Trophoblast cell (in vitro differentiated cells and primary cell): ENCODE measurements around the gene CEP131.

Experiments used
- DNase-seq, 2 donors: peaks; one replicate each; pipeline ENCODE4 v3.0.0-alpha.2; 2016
- H2AFZ ChIP-seq: 2 replicates; pipeline ENCODE4 v1.6.1; 2013; ENCODE audit warnings: low read length, moderate library complexity, mild to moderate bottlenecking; ENCODE audit not compliant: insufficient read depth, poor library complexity
- H2AK5ac ChIP-seq: 2 replicates; pipeline ENCODE4 v1.6.1; 2013; ENCODE audit warnings: mild to moderate bottlenecking, low read length
- H2BK120ac ChIP-seq: 2 replicates; pipeline ENCODE4 v1.6.1; 2013; ENCODE audit warnings: low read length, mild to moderate bottlenecking, moderate library complexity; ENCODE audit not compliant: insufficient read depth, poor library complexity
- H2BK12ac ChIP-seq: 2 replicates; pipeline ENCODE4 v1.6.1; 2013; ENCODE audit warnings: mild to moderate bottlenecking, low read length, moderate library complexity
- H2BK5ac ChIP-seq: 2 replicates; pipeline ENCODE4 v1.6.1; 2013; ENCODE audit warnings: low read length, low read depth, moderate library complexity, mild to moderate bottlenecking; ENCODE audit not compliant: poor library complexity
- H3K14ac ChIP-seq: 2 replicates; pipeline ENCODE4 v1.6.1; 2013; ENCODE audit warnings: mild to moderate bottlenecking, low read length
- H3K18ac ChIP-seq: 2 replicates; pipeline ENCODE4 v1.6.1; 2013; ENCODE audit warnings: mild to moderate bottlenecking, low read length
- H3K23ac ChIP-seq: 2 replicates; pipeline ENCODE4 v1.6.1; 2013; ENCODE audit warnings: low read length
- H3K27ac ChIP-seq: 2 replicates; pipeline ENCODE4 v1.5.1; 2013; ENCODE audit warnings: low read depth, mild to moderate bottlenecking, inconsistent platforms, low read length, moderate library complexity
- H3K27me3 ChIP-seq: 2 replicates; pipeline ENCODE4 v1.6.1; 2013; ENCODE audit warnings: inconsistent platforms, mild to moderate bottlenecking, low read length, moderate library complexity; ENCODE audit not compliant: insufficient read depth
- H3K36me3 ChIP-seq, 2 experiments: 1 replicate in 1 of 2; 2 replicates in 1 of 2; pipeline ENCODE4 v1.6.1; 2013; ENCODE audit warnings: low read length in 2 of 2, mild to moderate bottlenecking in 2 of 2, moderate library complexity in 1 of 2; ENCODE audit not compliant: insufficient read depth in 2 of 2, control insufficient read depth in 1 of 2
- H3K4ac ChIP-seq: 2 replicates; pipeline ENCODE4 v1.6.1; 2013; ENCODE audit warnings: low read depth, mild to moderate bottlenecking, low read length, moderate library complexity
- H3K4me1 ChIP-seq, 2 experiments: 1 replicate in 1 of 2; 2 replicates in 1 of 2; pipeline ENCODE4 v1.6.1; 2013; ENCODE audit warnings: low read length in 2 of 2, mild to moderate bottlenecking in 2 of 2, moderate library complexity in 1 of 2; ENCODE audit not compliant: insufficient read depth in 2 of 2, control insufficient read depth in 1 of 2
- H3K4me2 ChIP-seq: 2 replicates; pipeline ENCODE4 v1.6.1; 2013; ENCODE audit warnings: inconsistent platforms, mild to moderate bottlenecking, low read length, moderate library complexity
- H3K4me3 ChIP-seq: 2 replicates; pipeline ENCODE4 v1.5.1; 2013; ENCODE audit warnings: mild to moderate bottlenecking, low read depth, low read length, inconsistent platforms
- H3K79me1 ChIP-seq: one replicate; pipeline ENCODE4 v1.6.1; 2013; ENCODE audit warnings: low read length
- H3K79me2 ChIP-seq: 2 replicates; pipeline ENCODE4 v1.6.1; 2013; ENCODE audit warnings: low read length, mild to moderate bottlenecking; ENCODE audit not compliant: control insufficient read depth, insufficient read depth, poor library complexity
- H3K9ac ChIP-seq: 2 replicates; pipeline ENCODE4 v1.6.1; 2013; ENCODE audit warnings: mild to moderate bottlenecking, low read length
- H3K9me3 ChIP-seq: 2 replicates; pipeline ENCODE4 v1.6.1; 2013; ENCODE audit warnings: low read depth, mild to moderate bottlenecking, control low read depth, inconsistent platforms, low read length; ENCODE audit not compliant: insufficient read depth
- H4K12ac ChIP-seq: 2 replicates; pipeline ENCODE4 v1.6.1; 2013; ENCODE audit warnings: low read depth, mild to moderate bottlenecking, low read length, moderate library complexity
- H4K8ac ChIP-seq: 2 replicates; pipeline ENCODE4 v1.6.1; 2013; ENCODE audit warnings: low read depth, mild to moderate bottlenecking, low read length, moderate library complexity
- H4K91ac ChIP-seq: one replicate; pipeline ENCODE4 v1.6.1; 2013; ENCODE audit warnings: low read depth, mild to moderate bottlenecking, low read length, moderate library complexity
- WGBS: extraction: QIAGEN DNeasy Blood & Tissue Kit; methylation state at CpG from one replicate; pipeline ENCODE4 v1.1.7; 2013; ENCODE audit warnings: missing lambda C conversion rate; ENCODE audit not compliant: insufficient read length, insufficient coverage; ENCODE audit errors: extremely low coverage; 5-methylcytosine and 5-hydroxymethylcytosine counted together

Gene CEP131

DNA sequence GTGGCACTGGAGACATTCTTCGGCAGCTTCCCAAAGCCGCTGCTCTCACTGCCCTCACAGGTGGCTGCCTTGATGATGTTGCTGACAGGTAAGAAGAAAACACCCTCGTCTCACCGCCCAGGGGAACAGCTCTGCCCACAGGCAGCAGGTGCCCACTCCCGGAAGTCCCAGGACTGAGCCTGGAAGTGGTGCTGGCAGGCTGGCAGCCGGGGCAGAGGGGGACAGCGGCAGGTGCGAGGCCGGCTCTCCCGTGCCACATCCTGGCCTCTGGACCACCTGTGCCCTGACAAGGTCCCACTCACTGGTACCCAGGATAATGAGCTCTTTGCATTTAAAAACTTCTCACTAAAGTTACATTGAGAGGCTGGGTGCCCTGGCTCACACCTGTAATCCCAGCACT, 20.4 kb downstream of the CEP131 start:
- no peak overlapping the region for H3K27ac ChIP-seq
- H2BK12ac ChIP-seq: no peak overlapping the region
- H3K9ac ChIP-seq: no peak overlapping the region
- no peak overlapping the region for H3K4me2 ChIP-seq
- H2BK5ac ChIP-seq: no peak overlapping the region
- no CpG with 5 or more reads among the region's 10 CpGs for WGBS
- H3K4me1 ChIP-seq: no peaks in the 10 kb centered on the region
- no peak overlapping the region for H4K12ac ChIP-seq
- no peak overlapping the region for H2AFZ ChIP-seq
- H3K9me3 ChIP-seq: peaks cover 4% of the 10 kb centered on the region
- H2AK5ac ChIP-seq: no peak overlapping the region
- no peak overlapping the region for H3K14ac ChIP-seq
- H3K4ac ChIP-seq: no peak overlapping the region
- peaks cover 21 to 26% of the 10 kb centered on the region in 2 experiments for H3K36me3 ChIP-seq
- H3K27me3 ChIP-seq: no peaks in the 10 kb centered on the region
- H4K8ac ChIP-seq: no peak overlapping the region
- no peak overlapping the region for H3K18ac ChIP-seq
- H3K4me3 ChIP-seq: no peak overlapping the region
- no peaks in the 10 kb centered on the region for H3K79me2 ChIP-seq
- H3K79me1 ChIP-seq: no peaks in the 10 kb centered on the region
- no peak overlapping the region for H2BK120ac ChIP-seq
- no peak overlapping the region for H3K23ac ChIP-seq
- no peak for DNase-seq
- no peak overlapping the region for H4K91ac ChIP-seq

DNA sequence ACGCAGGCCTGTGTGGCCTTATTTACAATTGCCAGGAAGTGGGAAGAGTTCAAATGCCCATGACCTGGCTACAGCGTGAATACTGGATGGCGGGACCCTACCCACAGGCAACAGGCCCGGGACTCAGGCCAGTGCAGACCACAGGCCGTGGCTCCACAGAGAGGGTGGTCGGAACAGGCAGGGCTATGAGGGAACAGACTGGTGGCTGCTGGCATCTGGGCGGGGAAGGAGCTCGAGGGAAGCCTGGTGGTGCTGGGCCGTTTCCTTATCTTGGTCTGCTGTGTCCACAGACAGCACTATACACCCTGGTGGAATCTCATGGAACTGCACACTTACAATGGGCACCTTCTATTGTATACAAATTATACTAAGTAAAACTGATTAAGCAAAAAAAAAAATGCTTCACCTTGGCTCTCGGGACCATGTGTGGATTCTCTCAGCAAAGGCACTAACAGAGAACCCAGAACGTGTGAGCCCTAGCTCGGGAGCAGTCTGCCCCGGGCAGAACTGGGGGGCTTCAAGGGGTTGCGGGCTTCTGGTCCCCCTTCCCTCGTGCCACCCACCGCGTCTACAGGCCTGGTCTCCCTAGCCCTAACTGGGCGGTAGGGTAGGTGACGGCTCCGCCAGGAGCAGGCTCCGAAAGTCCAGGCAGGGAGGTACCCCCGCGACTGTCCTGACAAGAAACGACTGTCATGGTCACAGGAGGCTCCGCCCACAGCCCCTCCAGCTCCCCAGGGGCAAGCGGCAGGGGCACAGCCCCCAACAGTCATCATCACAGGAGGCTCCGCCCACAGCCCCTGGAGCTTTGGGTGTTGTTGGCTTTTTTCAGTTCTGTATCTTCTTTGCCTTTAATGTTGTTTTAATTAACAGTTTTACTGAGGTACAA, 21.8 kb downstream of the CEP131 start:
- H2AK5ac ChIP-seq: no peak overlapping the region
- H3K36me3 ChIP-seq: peaks cover 27 to 28% of the 10 kb centered on the region in 2 experiments
- no peaks in the 10 kb centered on the region for H3K27me3 ChIP-seq
- H3K4me2 ChIP-seq: no peak overlapping the region
- H3K9me3 ChIP-seq: peaks cover 4% of the 10 kb centered on the region
- H3K4me1 ChIP-seq: no peaks in the 10 kb centered on the region
- no peak overlapping the region for H2BK5ac ChIP-seq
- no peak overlapping the region for H2BK12ac ChIP-seq
- DNase-seq: peak; percentile 55 to 86
- no peak overlapping the region for H4K8ac ChIP-seq
- H3K79me1 ChIP-seq: no peaks in the 10 kb centered on the region
- no peak overlapping the region for H3K18ac ChIP-seq
- H4K91ac ChIP-seq: no peak overlapping the region
- no peaks in the 10 kb centered on the region for H3K79me2 ChIP-seq
- no peak overlapping the region for H3K9ac ChIP-seq
- H3K14ac ChIP-seq: no peak overlapping the region
- H3K4ac ChIP-seq: no peak overlapping the region
- H2AFZ ChIP-seq: no peak overlapping the region
- no CpG with 5 or more reads among the region's 27 CpGs for WGBS
- no peak overlapping the region for H3K27ac ChIP-seq
- H2BK120ac ChIP-seq: no peak overlapping the region
- no peak overlapping the region for H3K23ac ChIP-seq
- no peak overlapping the region for H4K12ac ChIP-seq
- H3K4me3 ChIP-seq: no peak overlapping the region

DNA sequence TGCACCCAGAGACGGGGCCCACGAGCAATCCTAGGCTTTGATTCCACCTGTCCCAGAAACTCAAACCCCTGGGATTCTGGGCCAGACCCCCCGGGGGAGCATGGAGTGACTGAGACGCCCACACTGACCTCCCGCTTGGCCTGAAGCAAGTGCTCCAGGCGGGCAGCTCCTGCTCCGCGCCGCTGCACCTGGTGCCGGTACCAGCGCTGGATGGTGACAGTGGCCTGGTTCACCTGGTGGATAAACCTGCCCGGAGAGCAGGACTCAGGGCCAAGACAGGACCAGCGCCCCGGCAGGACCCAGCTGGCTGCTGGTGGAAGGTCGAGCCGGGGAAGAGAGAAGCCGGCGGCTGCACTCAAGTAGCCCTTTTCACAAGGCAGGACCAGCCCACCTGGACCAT, 22.6 kb downstream of the CEP131 start:
- Histone ChIP-seq H3K27ac (no peak overlapping the region), H3K27me3 (no peaks in the 10 kb centered on the region), H3K36me3 (peaks cover 34% of the 10 kb centered on the region in 2 experiments), H2AK5ac (no peak overlapping the region), H3K4ac (no peak overlapping the region), H2BK12ac (no peak overlapping the region), H3K4me1 (no peaks in the 10 kb centered on the region), H4K8ac (no peak overlapping the region), H2BK120ac (no peak overlapping the region), H4K91ac (no peak overlapping the region), H3K9me3 (peaks cover 4% of the 10 kb centered on the region), H3K18ac (no peak overlapping the region), H3K4me3 (no peak overlapping the region), H3K9ac (no peak overlapping the region), H2BK5ac (no peak overlapping the region), H3K14ac (no peak overlapping the region), H4K12ac (no peak overlapping the region), H3K79me2 (no peaks in the 10 kb centered on the region), H3K79me1 (no peaks in the 10 kb centered on the region), H3K23ac (no peak overlapping the region), H3K4me2 (no peak overlapping the region), H2AFZ (no peak overlapping the region)
- no peak for DNase-seq
- no CpG with 5 or more reads among the region's 18 CpGs for WGBS

DNA sequence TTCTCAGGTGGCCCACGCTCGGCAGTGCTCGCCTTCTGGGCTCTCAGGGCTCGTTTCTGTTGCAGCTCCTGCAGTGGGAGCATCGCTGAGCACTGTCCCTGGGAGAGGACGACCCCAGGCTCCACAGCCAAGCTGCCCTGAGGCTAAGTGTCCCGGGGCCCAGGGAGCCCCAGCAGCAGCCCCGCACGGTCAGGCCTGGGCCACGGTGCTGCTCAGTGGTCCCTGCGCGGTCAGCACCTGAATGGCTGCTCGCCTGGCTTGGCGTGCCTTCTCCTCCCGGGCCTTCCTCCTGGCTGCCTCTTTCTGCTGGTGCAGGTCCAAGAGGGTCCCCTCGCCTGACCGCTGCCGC, 23.3 kb downstream of the CEP131 start:
- no CpG with 5 or more reads among the region's 18 CpGs for WGBS
- H3K18ac ChIP-seq: no peak overlapping the region
- H2BK12ac ChIP-seq: no peak overlapping the region
- H3K79me1 ChIP-seq: no peaks in the 10 kb centered on the region
- H4K91ac ChIP-seq: no peak overlapping the region
- H3K4me2 ChIP-seq: no peak overlapping the region
- no peak overlapping the region for H3K23ac ChIP-seq
- H2BK120ac ChIP-seq: no peak overlapping the region
- no peak overlapping the region for H2BK5ac ChIP-seq
- H4K12ac ChIP-seq: no peak overlapping the region
- H4K8ac ChIP-seq: no peak overlapping the region
- H3K27me3 ChIP-seq: no peaks in the 10 kb centered on the region
- H3K4me1 ChIP-seq: no peaks in the 10 kb centered on the region
- no peak overlapping the region for H3K9ac ChIP-seq
- H3K4me3 ChIP-seq: no peak overlapping the region
- no peak overlapping the region for H2AK5ac ChIP-seq
- no peak overlapping the region for H2AFZ ChIP-seq
- H3K14ac ChIP-seq: no peak overlapping the region
- DNase-seq: no peak
- H3K4ac ChIP-seq: no peak overlapping the region
- H3K27ac ChIP-seq: no peak overlapping the region
- no peaks in the 10 kb centered on the region for H3K79me2 ChIP-seq
- peaks cover 34 to 35% of the 10 kb centered on the region in 2 experiments for H3K36me3 ChIP-seq
- peaks cover 4% of the 10 kb centered on the region for H3K9me3 ChIP-seq
